CD14-positive monocyte (primary cell): ENCODE results near the gene MMP13. TPM values are rescaled to one million over a fixed set of nuclear protein-coding genes. Genes with fewer than 3 reads are reported as not detected.
"Not testable (repeated sequence)": the region's sequence is repeated elsewhere in the genome, so short reads cannot be mapped to it uniquely, and the experiment has no call there.

Experiments used
- DNase-seq, 3 donors: peaks; one replicate each; pipeline ENCODE4 v3.0.0-alpha.2; 2011 to 2022
- H2AFZ ChIP-seq: 2 replicates; pipeline ENCODE4 v1.6.0; 2012; ENCODE audit warnings: mild to moderate bottlenecking, low read depth, low read length, inconsistent platforms; ENCODE audit not compliant: insufficient read depth, poor library complexity, severe bottlenecking
- H3K27ac ChIP-seq, 2 donors: 1 replicate in 1 of 2; 2 replicates in 1 of 2; pipeline ENCODE4 v1.5.1; 2012 to 2013; ENCODE audit warnings: low read length in 2 of 2, control low read depth in 1 of 2, inconsistent platforms in 1 of 2, low read depth in 1 of 2, mild to moderate bottlenecking in 1 of 2
- H3K27me3 ChIP-seq, 2 donors: one replicate each; pipeline versions ENCODE4 v1.6.0 to v1.6.1; 2011 to 2013; ENCODE audit warnings: low read length in 2 of 2; ENCODE audit not compliant: control insufficient read depth in 2 of 2, insufficient read depth in 2 of 2
- H3K36me3 ChIP-seq, 2 donors: replicated peaks in 1 of 2; 1 replicate in 1 of 2; 2 replicates in 1 of 2; pipeline versions ENCODE4 v1.5.1 to v1.6.1; 2012 to 2013; ENCODE audit warnings: low read length in 2 of 2, control low read depth in 1 of 2, inconsistent platforms in 1 of 2, mild to moderate bottlenecking in 1 of 2; ENCODE audit not compliant: insufficient read depth in 2 of 2, control insufficient read depth in 1 of 2
- H3K4me1 ChIP-seq, 2 donors: 1 replicate in 1 of 2; 2 replicates in 1 of 2; pipeline versions ENCODE4 v1.5.1 to v1.6.1; 2012 to 2013; ENCODE audit warnings: low read length in 2 of 2, control low read depth in 1 of 2, inconsistent platforms in 1 of 2, mild to moderate bottlenecking in 1 of 2, moderate library complexity in 1 of 2; ENCODE audit not compliant: insufficient read depth in 2 of 2, control insufficient read depth in 1 of 2
- H3K4me2 ChIP-seq: replicated peaks from 2 replicates; pipeline ENCODE3; 2012; ENCODE audit warnings: low read length, moderate library complexity, mild to moderate bottlenecking; ENCODE audit not compliant: poor library complexity, severe bottlenecking; ENCODE audit errors: extremely low read depth
- H3K4me3 ChIP-seq, 3 experiments: fragments of 200-600 bp in 1 of 3; sonication (generic) in 1 of 3; replicated peaks in 1 of 3; 1 replicate in 2 of 3; 2 replicates in 1 of 3; pipeline ENCODE4 v1.5.1; 2011 to 2013; ENCODE audit warnings: low read length in 3 of 3, mild to moderate bottlenecking in 3 of 3, control low read depth in 2 of 3, low read depth in 2 of 3, inconsistent platforms in 1 of 3, moderate library complexity in 1 of 3
- H3K79me2 ChIP-seq: 2 replicates; pipeline ENCODE4 v1.6.0; 2012; ENCODE audit warnings: mild to moderate bottlenecking, control low read depth, inconsistent platforms, low read length, moderate library complexity; ENCODE audit not compliant: insufficient read depth
- H3K9ac ChIP-seq: 2 replicates; pipeline ENCODE4 v1.6.0; 2017; ENCODE audit warnings: low read length, mild to moderate bottlenecking; ENCODE audit not compliant: insufficient read depth, poor library complexity, severe bottlenecking
- H3K9me3 ChIP-seq, 2 donors: replicated peaks in 1 of 2; 1 replicate in 1 of 2; 2 replicates in 1 of 2; pipeline versions ENCODE4 v1.5.1 to v1.6.1; 2012 to 2013; ENCODE audit warnings: low read length in 2 of 2, control low read depth in 1 of 2; ENCODE audit not compliant: control insufficient read depth in 1 of 2, insufficient read depth in 1 of 2
- H4K20me1 ChIP-seq: 2 replicates; pipeline ENCODE4 v1.6.0; 2012; ENCODE audit warnings: mild to moderate bottlenecking, low read length, control low read depth, moderate library complexity; ENCODE audit not compliant: insufficient read depth
- H3K27ac Mint-ChIP-seq, 7 donors: one replicate each; pipeline ENCODE4 v1.8.0; 2020; ENCODE audit warnings: mild to moderate bottlenecking in 7 of 7, mixed read lengths in 7 of 7, moderate library complexity in 6 of 7, inconsistent platforms in 2 of 7
- H3K27me3 Mint-ChIP-seq, 3 donors: one replicate each; pipeline ENCODE4 v1.8.0; 2021 to 2022; ENCODE audit warnings: low read depth in 3 of 3, mild to moderate bottlenecking in 3 of 3, mixed read lengths in 3 of 3, moderate library complexity in 3 of 3, inconsistent platforms in 1 of 3
- H3K36me3 Mint-ChIP-seq, 2 donors: one replicate each; pipeline ENCODE4 v1.8.0; 2020; ENCODE audit warnings: mixed read lengths in 2 of 2, inconsistent platforms in 1 of 2, mild to moderate bottlenecking in 1 of 2
- H3K4me1 Mint-ChIP-seq: one replicate; pipeline ENCODE4 v1.8.0; 2020; ENCODE audit warnings: mild to moderate bottlenecking, mixed read lengths
- H3K4me3 Mint-ChIP-seq, 2 donors: one replicate each; pipeline ENCODE4 v1.8.0; 2020; ENCODE audit warnings: mild to moderate bottlenecking in 2 of 2, mixed read lengths in 2 of 2, moderate library complexity in 1 of 2
- H3K9me3 Mint-ChIP-seq, 7 donors: one replicate each; pipeline ENCODE4 v1.8.0; 2020 to 2022; ENCODE audit warnings: mixed read lengths in 7 of 7, mild to moderate bottlenecking in 6 of 7, moderate library complexity in 6 of 7, inconsistent platforms in 2 of 7
- WGBS: methylation state at CpG from one replicate; pipeline ENCODE4 v1.1.5; 2013; ENCODE audit warnings: missing lambda C conversion rate; ENCODE audit not compliant: insufficient coverage; 5-methylcytosine and 5-hydroxymethylcytosine counted together
- intact Hi-C, 2 donors: fragments of 100-400 bp; cut with micrococcal nuclease; formaldehyde crosslinking; loops; one replicate each; pipeline versions ENCODE4 v1.15.0 to v1.15.1; 2023
- polyA plus RNA-seq, 3 donors: library from polyadenylated mRNA; depleted of rRNA in 1 of 3; unstranded in 2 of 3; stranded (reverse) in 1 of 3; fragments of 300-500 nt in 2 of 3; fragments of >200 nt in 1 of 3; fragmentation: Illumina TruSeq in 2 of 3; gene quantifications; 1 replicate in 2 of 3; 2 replicates in 1 of 3; pipeline ENCODE4 v1.2.3, GENCODE V29; 2012 to 2021
- TF ChIP-seq, protein P1 (sequence below): fragments of 200-600 bp; IDR thresholded peaks from one replicate; pipeline ENCODE4 v1.8.0; 2022; ENCODE audit warnings: antibody characterized with exemption, mild to moderate bottlenecking

Gene MMP13
- polyA plus RNA-seq, 3 donors, result not detected

DNA sequence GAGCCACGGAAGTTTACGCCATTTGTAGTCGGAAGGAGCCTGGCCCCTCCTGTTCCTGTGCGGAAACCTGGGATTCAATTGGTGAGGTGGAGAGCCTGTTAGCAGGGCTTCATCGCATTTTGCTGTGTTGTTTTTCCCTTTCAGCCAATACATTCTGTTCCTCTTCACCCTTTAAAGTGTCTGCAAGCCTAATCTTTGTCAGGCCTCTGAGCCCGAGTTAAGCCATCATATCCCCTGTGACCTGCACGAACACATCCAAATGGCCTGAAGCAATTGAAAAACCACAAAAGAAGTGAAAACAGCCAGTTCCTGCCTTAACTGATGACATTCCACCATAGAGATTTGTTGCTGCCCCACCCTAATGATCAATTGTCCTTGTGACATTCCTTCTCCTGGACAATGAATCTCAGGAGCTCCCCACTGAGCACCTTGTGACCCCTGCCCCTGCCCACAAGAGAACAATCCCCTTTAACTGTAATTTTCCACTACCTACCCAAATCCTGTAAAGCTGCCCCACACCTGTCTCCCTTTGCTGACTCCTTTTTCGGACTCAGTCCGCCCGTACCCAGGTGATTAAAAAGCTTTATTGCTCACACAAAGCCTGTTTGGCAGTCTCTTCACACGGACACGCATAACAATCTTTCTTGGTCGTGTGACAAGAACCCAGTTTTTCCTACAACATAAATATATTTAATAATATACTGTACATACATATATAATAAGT, 43.6 kb downstream of the MMP13 start:
- Histone ChIP-seq H2AFZ (no peak overlapping the region), H3K4me2 (no peak overlapping the region), H3K27me3 (peaks cover 20 to 21% of the 10 kb centered on the region in 2 donors), H4K20me1 (no peaks in the 10 kb centered on the region), H3K9ac (no peak overlapping the region), H3K27ac (no peak overlapping the region), H3K79me2 (no peaks in the 10 kb centered on the region), H3K9me3 (no peaks in the 10 kb centered on the region), H3K36me3 (no peaks in the 10 kb centered on the region), H3K4me3 (no peak overlapping the region), H3K4me1 (no peaks in the 10 kb centered on the region)
- peak overlapping the region in 1 of 7 donors; percentile 41 for H3K27ac Mint-ChIP-seq
- 87% methylated on average over 8 of the region's 13 CpGs for WGBS
- H3K9me3 Mint-ChIP-seq, result peaks cover 0 to 2% (median 0%) of the 10 kb centered on the region in 7 donors
- TF ChIP-seq, protein P1, sequence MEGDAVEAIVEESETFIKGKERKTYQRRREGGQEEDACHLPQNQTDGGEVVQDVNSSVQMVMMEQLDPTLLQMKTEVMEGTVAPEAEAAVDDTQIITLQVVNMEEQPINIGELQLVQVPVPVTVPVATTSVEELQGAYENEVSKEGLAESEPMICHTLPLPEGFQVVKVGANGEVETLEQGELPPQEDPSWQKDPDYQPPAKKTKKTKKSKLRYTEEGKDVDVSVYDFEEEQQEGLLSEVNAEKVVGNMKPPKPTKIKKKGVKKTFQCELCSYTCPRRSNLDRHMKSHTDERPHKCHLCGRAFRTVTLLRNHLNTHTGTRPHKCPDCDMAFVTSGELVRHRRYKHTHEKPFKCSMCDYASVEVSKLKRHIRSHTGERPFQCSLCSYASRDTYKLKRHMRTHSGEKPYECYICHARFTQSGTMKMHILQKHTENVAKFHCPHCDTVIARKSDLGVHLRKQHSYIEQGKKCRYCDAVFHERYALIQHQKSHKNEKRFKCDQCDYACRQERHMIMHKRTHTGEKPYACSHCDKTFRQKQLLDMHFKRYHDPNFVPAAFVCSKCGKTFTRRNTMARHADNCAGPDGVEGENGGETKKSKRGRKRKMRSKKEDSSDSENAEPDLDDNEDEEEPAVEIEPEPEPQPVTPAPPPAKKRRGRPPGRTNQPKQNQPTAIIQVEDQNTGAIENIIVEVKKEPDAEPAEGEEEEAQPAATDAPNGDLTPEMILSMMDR, result no peak
- H3K27me3 Mint-ChIP-seq, result peaks cover 12 to 31% (median 18%) of the 10 kb centered on the region in 3 donors
- no peaks in the 10 kb centered on the region for H3K4me1 Mint-ChIP-seq
- no peaks in the 10 kb centered on the region for H3K36me3 Mint-ChIP-seq
- no peak overlapping the region for H3K4me3 Mint-ChIP-seq
- intact Hi-C loops, result no loop called here
- no peak for DNase-seq

DNA sequence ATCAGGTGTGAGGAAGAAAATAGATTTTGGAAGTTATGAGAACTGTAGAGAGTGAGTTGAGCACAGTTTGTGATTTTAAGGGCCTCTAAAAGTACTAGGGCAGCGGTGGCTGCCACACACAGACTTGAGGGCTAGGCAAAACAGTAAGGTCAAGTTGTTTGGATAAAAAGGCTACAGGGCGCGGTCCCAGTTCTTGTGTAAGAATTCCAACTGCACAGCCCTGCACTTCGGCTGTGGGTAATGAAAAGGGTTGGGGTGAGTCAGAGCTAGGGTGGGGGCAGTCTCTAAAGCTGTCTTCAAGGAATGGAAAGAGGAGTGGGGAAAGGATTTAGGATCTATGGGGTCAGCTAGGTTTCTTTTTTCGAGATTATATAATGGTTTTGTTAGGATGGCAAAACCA, 49.7 kb downstream of the MMP13 start:
- H3K27me3 Mint-ChIP-seq, H3K4me1 Mint-ChIP-seq, DNase-seq, H4K20me1 ChIP-seq, H2AFZ ChIP-seq, H3K9me3 ChIP-seq, H3K27ac Mint-ChIP-seq, H3K4me1 ChIP-seq, intact Hi-C loops, H3K36me3 Mint-ChIP-seq, H3K9me3 Mint-ChIP-seq, H3K27ac ChIP-seq, H3K79me2 ChIP-seq, H3K4me3 Mint-ChIP-seq, H3K27me3 ChIP-seq, H3K9ac ChIP-seq, H3K4me3 ChIP-seq, H3K36me3 ChIP-seq, H3K4me2 ChIP-seq: not testable (repeated sequence)
- 87% methylated on average over 4 of the region's 5 CpGs for WGBS

DNA sequence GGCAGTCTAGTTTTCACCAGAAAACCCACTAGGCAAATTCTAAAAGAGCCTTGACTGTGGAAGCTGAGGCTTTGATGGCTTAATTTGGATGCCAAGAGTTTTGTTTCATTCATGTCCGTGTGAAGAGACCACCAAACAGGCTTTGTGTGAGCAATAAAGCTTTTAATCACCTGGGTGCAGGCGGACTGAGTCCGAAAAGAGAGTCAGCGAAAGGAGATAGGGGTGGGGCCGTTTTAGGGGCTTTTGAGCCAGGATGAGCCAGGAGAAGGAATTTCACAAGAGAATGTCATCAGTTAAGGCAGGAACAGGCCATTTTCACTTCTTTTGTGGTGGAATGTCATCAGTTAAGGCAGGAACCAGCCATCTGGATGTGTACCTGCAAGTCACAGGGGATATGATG, 51.6 kb downstream of the MMP13 start:
- DNase-seq, H3K4me3 Mint-ChIP-seq, H3K27ac Mint-ChIP-seq, H3K4me2 ChIP-seq, H3K4me1 Mint-ChIP-seq, H3K36me3 Mint-ChIP-seq, H3K4me1 ChIP-seq, H3K79me2 ChIP-seq, intact Hi-C loops, H3K27me3 Mint-ChIP-seq, H3K9ac ChIP-seq, H3K36me3 ChIP-seq, H2AFZ ChIP-seq, H3K27ac ChIP-seq, H3K9me3 Mint-ChIP-seq, H3K4me3 ChIP-seq, H4K20me1 ChIP-seq, H3K27me3 ChIP-seq, H3K9me3 ChIP-seq: not testable (repeated sequence)
- 86% methylated on average over 5 of the region's 5 CpGs for WGBS
